ENCODE measurements around the gene L3MBTL1. TPM values are rescaled to one million over a fixed set of nuclear protein-coding genes. Genes with fewer than 3 reads are reported as not detected.

The L3MBTL1 gene
- total and polyA plus RNA-seq, 2 donors (not counting 1 experiment from before 2014, with no cell fraction given), result 1.5 to 10.7 TPM

DNA sequence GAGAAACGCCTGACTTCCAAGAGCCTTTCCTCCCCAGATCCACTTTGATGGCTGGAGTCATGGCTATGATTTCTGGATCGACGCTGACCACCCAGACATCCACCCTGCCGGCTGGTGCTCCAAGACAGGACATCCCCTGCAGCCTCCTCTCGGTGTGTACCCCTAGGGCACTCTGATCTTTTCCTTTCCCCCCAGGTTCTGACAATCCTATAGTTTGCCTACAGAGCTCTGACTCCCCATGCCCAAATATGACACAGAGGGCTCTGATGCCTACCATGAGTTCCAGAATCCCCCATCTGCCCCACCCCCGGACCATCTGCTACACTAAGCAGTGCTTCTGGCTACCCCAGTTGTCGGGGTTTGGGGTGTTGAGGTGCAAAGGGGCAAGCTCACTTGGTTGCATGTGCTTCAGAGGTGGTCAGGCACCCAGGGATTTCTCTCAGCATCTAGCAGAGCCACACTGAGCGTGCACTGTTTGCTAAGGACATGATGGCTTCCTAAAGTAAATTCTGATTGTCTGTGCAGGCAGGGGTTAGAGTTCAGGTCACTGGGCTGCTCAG lies 27.4 kb downstream of the L3MBTL1 start:
- H2AFZ ChIP-seq (ENCODE audit: low read length), result no peak overlapping the region
- no peaks in the 10 kb centered on the region for H3K36me3 ChIP-seq (ENCODE audit: control insufficient read depth, insufficient read depth, low read length)
- no peaks in the 10 kb centered on the region for H3K4me1 ChIP-seq (ENCODE audit: control insufficient read depth, extremely low read depth, insufficient read depth, low read length)
- no peaks in the 10 kb centered on the region for H3K79me2 ChIP-seq (ENCODE audit: control insufficient read depth, insufficient read depth, low read length)
- H3K27ac ChIP-seq (ENCODE audit: insufficient read depth, low read length), result no peak overlapping the region
- no peaks in the 10 kb centered on the region for H3K9me3 ChIP-seq (ENCODE audit: control insufficient read depth, insufficient read depth, low read depth, low read length)
- H4K20me1 ChIP-seq (ENCODE audit: control insufficient read depth, extremely low read depth, insufficient read depth, low read length), result no peaks in the 10 kb centered on the region
- H3K9ac ChIP-seq (ENCODE audit: insufficient read depth, low read length), result no peak overlapping the region
- H3K4me2 ChIP-seq (ENCODE audit: extremely low read depth, insufficient read depth, low read length), result no peak overlapping the region
- no peak for DNase-seq (ENCODE audit: low read depth in 2 of 2)
- H3K27me3 ChIP-seq (ENCODE audit: control insufficient read depth, insufficient read depth, low read length), result no peaks in the 10 kb centered on the region
- no peak overlapping the region for H3K4me3 ChIP-seq (replicated peaks in 1 of 4; ENCODE audit: control extremely low read depth in 1 of 4, insufficient read depth in 1 of 4, low read depth in 3 of 4, low read length in 4 of 4)
- TF ChIP-seq, protein P1, sequence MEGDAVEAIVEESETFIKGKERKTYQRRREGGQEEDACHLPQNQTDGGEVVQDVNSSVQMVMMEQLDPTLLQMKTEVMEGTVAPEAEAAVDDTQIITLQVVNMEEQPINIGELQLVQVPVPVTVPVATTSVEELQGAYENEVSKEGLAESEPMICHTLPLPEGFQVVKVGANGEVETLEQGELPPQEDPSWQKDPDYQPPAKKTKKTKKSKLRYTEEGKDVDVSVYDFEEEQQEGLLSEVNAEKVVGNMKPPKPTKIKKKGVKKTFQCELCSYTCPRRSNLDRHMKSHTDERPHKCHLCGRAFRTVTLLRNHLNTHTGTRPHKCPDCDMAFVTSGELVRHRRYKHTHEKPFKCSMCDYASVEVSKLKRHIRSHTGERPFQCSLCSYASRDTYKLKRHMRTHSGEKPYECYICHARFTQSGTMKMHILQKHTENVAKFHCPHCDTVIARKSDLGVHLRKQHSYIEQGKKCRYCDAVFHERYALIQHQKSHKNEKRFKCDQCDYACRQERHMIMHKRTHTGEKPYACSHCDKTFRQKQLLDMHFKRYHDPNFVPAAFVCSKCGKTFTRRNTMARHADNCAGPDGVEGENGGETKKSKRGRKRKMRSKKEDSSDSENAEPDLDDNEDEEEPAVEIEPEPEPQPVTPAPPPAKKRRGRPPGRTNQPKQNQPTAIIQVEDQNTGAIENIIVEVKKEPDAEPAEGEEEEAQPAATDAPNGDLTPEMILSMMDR (conservative IDR thresholded peaks at IDR 0.05 in 1 of 2, IDR thresholded peaks at IDR 0.05 in 1 of 2; ENCODE audit: low read depth in 1 of 2, low read length in 2 of 2), result no peak
- TF ChIP-seq EZH2 (IDR thresholded peaks at IDR 0.05; ENCODE audit: low read length, missing control alignments), result no peak

DNA sequence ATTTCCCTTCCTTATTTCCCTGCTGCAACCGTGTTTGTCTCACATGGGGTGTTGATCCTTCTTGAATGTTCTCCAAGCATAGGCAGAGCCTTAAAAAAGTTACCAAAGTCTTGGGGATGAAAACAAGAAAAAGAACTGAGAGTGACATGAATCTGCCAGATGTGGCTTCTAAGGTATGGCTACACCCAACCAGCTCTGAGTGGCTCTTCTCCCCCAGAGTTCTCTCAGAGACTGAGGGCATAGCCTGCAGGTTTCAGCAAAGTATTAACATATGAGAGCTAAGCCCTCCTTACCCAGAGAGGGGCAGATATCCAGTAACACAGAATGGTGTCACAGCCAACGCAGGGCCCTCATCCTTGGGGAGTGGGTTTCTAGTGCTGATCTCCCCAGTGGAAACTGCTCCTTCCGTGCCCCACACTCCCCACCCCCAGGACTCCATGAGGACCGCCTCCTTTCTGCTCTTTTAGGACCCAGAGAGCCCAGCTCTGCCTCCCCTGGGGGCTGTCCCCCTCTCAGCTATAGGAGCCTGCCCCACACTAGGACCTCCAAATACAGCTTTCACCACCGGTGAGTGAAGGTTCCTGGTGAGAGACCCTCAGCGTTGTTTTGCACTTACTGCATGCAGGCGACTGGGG lies 28.0 kb downstream of the L3MBTL1 start:
- H3K4me2 ChIP-seq (ENCODE audit: extremely low read depth, insufficient read depth, low read length), result no peak overlapping the region
- no peaks in the 10 kb centered on the region for H3K79me2 ChIP-seq (ENCODE audit: control insufficient read depth, insufficient read depth, low read length)
- no peaks in the 10 kb centered on the region for H3K4me1 ChIP-seq (ENCODE audit: control insufficient read depth, extremely low read depth, insufficient read depth, low read length)
- DNase-seq (ENCODE audit: low read depth in 2 of 2), result no peak
- H3K9ac ChIP-seq (ENCODE audit: insufficient read depth, low read length), result no peak overlapping the region
- no peaks in the 10 kb centered on the region for H4K20me1 ChIP-seq (ENCODE audit: control insufficient read depth, extremely low read depth, insufficient read depth, low read length)
- no peaks in the 10 kb centered on the region for H3K9me3 ChIP-seq (ENCODE audit: control insufficient read depth, insufficient read depth, low read depth, low read length)
- no peaks in the 10 kb centered on the region for H3K27me3 ChIP-seq (ENCODE audit: control insufficient read depth, insufficient read depth, low read length)
- H3K36me3 ChIP-seq (ENCODE audit: control insufficient read depth, insufficient read depth, low read length), result no peaks in the 10 kb centered on the region
- H3K4me3 ChIP-seq (replicated peaks in 1 of 4; ENCODE audit: control extremely low read depth in 1 of 4, insufficient read depth in 1 of 4, low read depth in 3 of 4, low read length in 4 of 4), result no peak overlapping the region
- TF ChIP-seq EZH2 (IDR thresholded peaks at IDR 0.05; ENCODE audit: low read length, missing control alignments), result no peak
- TF ChIP-seq, protein P1 (conservative IDR thresholded peaks at IDR 0.05 in 1 of 2, IDR thresholded peaks at IDR 0.05 in 1 of 2; ENCODE audit: low read depth in 1 of 2, low read length in 2 of 2), result no peak
- H2AFZ ChIP-seq (ENCODE audit: low read length), result no peak overlapping the region
- no peak overlapping the region for H3K27ac ChIP-seq (ENCODE audit: insufficient read depth, low read length)

DNA sequence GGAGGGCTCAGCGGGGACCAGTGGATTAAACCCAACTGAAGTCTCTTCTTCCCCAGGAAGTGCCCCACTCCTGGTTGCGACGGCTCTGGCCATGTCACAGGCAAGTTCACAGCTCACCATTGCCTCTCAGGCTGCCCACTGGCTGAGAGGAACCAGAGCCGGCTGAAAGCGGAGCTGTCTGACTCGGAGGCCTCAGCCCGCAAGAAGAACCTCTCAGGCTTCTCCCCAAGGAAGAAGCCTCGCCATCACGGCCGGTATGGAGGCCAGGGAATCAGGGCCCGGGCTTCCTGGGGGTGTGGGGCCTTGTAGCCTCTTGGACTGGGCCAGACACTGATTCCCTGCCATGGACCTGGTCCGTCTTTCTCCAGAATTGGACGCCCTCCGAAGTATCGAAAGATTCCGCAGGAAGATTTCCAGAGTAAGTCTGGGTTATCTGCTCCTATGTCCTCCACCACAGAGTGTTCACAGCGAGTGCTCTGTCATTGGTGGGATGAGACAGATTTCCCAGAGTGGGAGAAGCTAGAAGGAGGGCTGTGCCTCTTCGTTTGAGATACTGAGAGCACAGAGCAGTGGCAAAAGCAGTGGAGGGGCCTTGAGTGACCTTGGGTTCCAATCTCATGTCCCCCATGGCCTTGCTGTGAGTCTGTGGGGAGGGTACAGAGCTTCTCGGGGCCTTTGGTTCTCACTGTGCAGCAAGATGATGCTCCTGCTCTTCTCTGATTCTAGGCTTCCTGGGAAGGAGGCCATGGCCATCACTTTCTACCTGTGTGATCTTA lies 28.7 kb downstream of the L3MBTL1 start:
- Histone ChIP-seq H2AFZ (ENCODE audit: low read length) (no peak overlapping the region), H3K9ac (ENCODE audit: insufficient read depth, low read length) (no peak overlapping the region), H3K9me3 (ENCODE audit: control insufficient read depth, insufficient read depth, low read depth, low read length) (no peaks in the 10 kb centered on the region), H3K27ac (ENCODE audit: insufficient read depth, low read length) (no peak overlapping the region), H3K4me2 (ENCODE audit: extremely low read depth, insufficient read depth, low read length) (no peak overlapping the region), H3K36me3 (ENCODE audit: control insufficient read depth, insufficient read depth, low read length) (no peaks in the 10 kb centered on the region), H3K79me2 (ENCODE audit: control insufficient read depth, insufficient read depth, low read length) (no peaks in the 10 kb centered on the region), H3K4me3 (replicated peaks in 1 of 4; ENCODE audit: control extremely low read depth in 1 of 4, insufficient read depth in 1 of 4, low read depth in 3 of 4, low read length in 4 of 4) (no peak overlapping the region), H3K27me3 (ENCODE audit: control insufficient read depth, insufficient read depth, low read length) (no peaks in the 10 kb centered on the region), H3K4me1 (ENCODE audit: control insufficient read depth, extremely low read depth, insufficient read depth, low read length) (no peaks in the 10 kb centered on the region), H4K20me1 (ENCODE audit: control insufficient read depth, extremely low read depth, insufficient read depth, low read length) (no peaks in the 10 kb centered on the region)
- TF ChIP-seq, protein P1 (conservative IDR thresholded peaks at IDR 0.05 in 1 of 2, IDR thresholded peaks at IDR 0.05 in 1 of 2; ENCODE audit: low read depth in 1 of 2, low read length in 2 of 2), result no peak
- no peak for TF ChIP-seq EZH2 (IDR thresholded peaks at IDR 0.05; ENCODE audit: low read length, missing control alignments)
- no peak for DNase-seq (ENCODE audit: low read depth in 2 of 2)

Data from fibroblast of lung (primary cell).